CD4-positive, alpha-beta T cell treated with Interleukin-10 for 1 hour (primary cell): ENCODE measurements around the gene C1QTNF8.

Experiments used
- DNase-seq: peaks from one replicate; pipeline ENCODE4 v3.0.0-alpha.2; 2020

C1QTNF8 gene

DNA sequence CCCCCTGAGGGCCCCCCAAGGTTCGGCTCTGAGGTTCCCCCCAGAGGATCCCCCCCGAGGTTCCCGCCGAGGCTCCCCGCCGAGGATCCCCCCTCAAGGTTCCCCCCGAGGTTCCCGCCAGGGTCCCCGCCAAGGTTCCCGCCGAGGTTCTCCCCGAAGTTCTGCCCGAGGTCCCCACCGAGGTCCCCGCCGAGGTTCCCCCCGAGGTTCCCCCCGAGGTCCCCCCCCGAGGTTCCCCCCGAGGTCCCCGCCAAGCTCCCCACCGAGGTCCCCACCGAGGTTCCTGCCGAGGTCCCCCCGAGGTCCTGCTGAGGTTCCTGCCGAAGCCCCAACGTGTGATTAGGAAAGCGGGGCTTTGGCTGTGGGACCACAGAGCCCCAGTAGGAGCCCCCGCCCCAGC is 55.7 kb downstream of the C1QTNF8 start:
- DNase-seq: no peak

DNA sequence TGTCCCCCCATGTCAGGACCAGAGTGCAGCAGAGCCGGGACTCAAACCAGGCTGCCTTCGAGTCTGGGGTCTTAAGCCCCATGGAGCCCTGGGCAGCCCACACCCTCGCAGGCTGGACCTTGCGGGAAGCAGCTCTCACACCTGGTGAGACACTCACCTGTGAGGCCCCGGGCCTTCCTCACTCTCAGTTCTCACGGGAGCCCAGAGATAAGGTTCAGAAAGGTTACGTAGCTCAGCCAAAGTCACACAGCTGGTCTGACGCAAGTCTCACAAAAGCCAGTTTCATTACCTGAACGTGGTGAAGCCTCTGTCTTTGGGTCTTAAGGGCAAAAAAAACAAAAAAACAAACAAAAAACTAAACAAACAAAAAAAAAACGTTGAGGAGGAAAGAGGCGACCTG is 56.3 kb downstream of the C1QTNF8 start:
- DNase-seq: no peak

DNA sequence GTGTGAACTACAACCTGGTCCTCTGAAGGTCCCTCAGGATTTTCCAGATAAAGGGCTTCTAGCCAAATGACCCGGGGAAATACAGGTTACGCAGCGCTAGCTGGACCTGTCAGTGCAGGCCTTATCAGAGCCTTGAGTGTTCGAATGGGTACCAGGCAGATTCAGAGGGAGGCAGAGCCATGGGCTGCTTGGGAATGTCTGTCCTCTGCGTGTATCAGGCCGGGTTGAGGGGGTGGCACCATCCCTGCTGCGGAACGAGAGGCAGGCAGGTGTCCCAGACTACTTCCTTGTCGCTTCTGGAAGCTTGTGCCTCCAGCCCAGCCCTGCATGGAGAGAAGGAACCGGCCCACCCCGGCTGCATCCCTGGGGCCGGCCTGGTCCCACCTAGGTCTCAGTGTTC is 57.1 kb downstream of the C1QTNF8 start:
- no peak for DNase-seq
